Adrenal gland (tissue), 12 donors: ENCODE data around the gene TMEM61. TPM values are rescaled to one million over a fixed set of nuclear protein-coding genes. Genes with fewer than 3 reads are reported as not detected.

Experiments
- DNase-seq, 7 donors: peaks; one replicate each; pipeline ENCODE4 v3.0.0-alpha.2; 2019 to 2020
- H3K27ac ChIP-seq, 5 donors: fragments of 200-600 bp; sonication (generic) in 4 of 5; 1 replicate in 3 of 5; 2 replicates in 2 of 5; pipeline versions ENCODE4 v1.5.1 to v1.8.0; 2016 to 2020; ENCODE audit warnings: mild to moderate bottlenecking in 1 of 5
- H3K27me3 ChIP-seq: fragments of 200-600 bp; 2 replicates; pipeline ENCODE4 v1.8.0; 2021
- H3K36me3 ChIP-seq, 2 donors: fragments of 200-600 bp; replicated peaks in 1 of 2; 1 replicate in 1 of 2; 2 replicates in 1 of 2; pipeline versions ENCODE4 v1.5.1 to v1.8.0; 2018 to 2022
- H3K4me1 ChIP-seq, 2 donors: fragments of 200-600 bp; replicated peaks in 1 of 2; 1 replicate in 1 of 2; 2 replicates in 1 of 2; pipeline versions ENCODE4 v1.5.1 to v1.8.0; 2018 to 2021
- H3K4me3 ChIP-seq, 4 donors: fragments of 200-600 bp; sonication (generic) in 3 of 4; one replicate each; pipeline ENCODE4 v1.5.1; 2016 to 2018
- H3K9me3 ChIP-seq, 3 donors: fragments of 200-600 bp; sonication (generic) in 1 of 3; replicated peaks in 1 of 3; 1 replicate in 2 of 3; 2 replicates in 1 of 3; pipeline versions ENCODE4 v1.5.1 to v1.8.0; 2016 to 2021
- CTCF ChIP-seq, 6 experiments: fragments of 450-650 bp in 4 of 6; fragments of 200-600 bp in 2 of 6; sonication (generic) in 1 of 6; IDR thresholded peaks; 1 replicate in 5 of 6; 2 replicates in 1 of 6; pipeline versions ENCODE4 v1.5.1 to v1.8.0; 2016 to 2021; ENCODE audit warnings: antibody characterized with exemption in 6 of 6, mild to moderate bottlenecking in 2 of 6, moderate library complexity in 1 of 6
- POLR2A ChIP-seq, 2 donors: fragments of 450-650 bp; IDR thresholded peaks; one replicate each; pipeline ENCODE4 v1.6.1; 2017; ENCODE audit warnings: antibody characterized with exemption in 2 of 2, mild to moderate bottlenecking in 2 of 2, moderate library complexity in 1 of 2
- WGBS, 4 donors: extraction: QIAGEN DNeasy Blood & Tissue Kit in 2 of 4; methylation state at CpG; one replicate each; pipeline versions ENCODE4 v1.1.5 to v1.1.7; 2013 to 2017; 5-methylcytosine and 5-hydroxymethylcytosine counted together
- intact Hi-C, 2 donors: fragments of 100-400 bp; cut with DNase I; formaldehyde crosslinking; loops; one replicate each; pipeline versions ENCODE4 v1.14.1 to v1.15.0; 2022 to 2023
- polyA plus RNA-seq, 3 donors: library from polyadenylated mRNA; stranded (reverse); fragments of 200-250 nt in 2 of 3; fragments of 350-450 nt in 1 of 3; fragmentation: Illumina TruSeq in 1 of 3; extraction: RNeasy Lipid Tissue Mini Kit (QIAGEN cat#74804) in 1 of 3; gene quantifications; one replicate each; pipeline ENCODE4 v1.2.3, GENCODE V29; 2013 to 2014
- total RNA-seq, 9 donors: library from RNA; depleted of rRNA in 4 of 9; stranded (reverse); fragments of >200 nt in 4 of 9; fragments of 120-200 nt in 1 of 9; fragmentation: NEBNext Ultra II Directional in 1 of 9; extraction: Animal tissue kit (Norgen Biotek cat#: 25700) in 1 of 9; gene quantifications; one replicate each; pipeline versions ENCODE4 v1.1.0 to v1.2.4, GENCODE V29; 2013 to 2023
- donor health status: healthy with polysubstance abuse.
- donor health status: Bipolar disorder and iron deficiency.
- donor health status: DM: yes; HTN: yes; CAD: no.
- donor health status: DM: no; HTN: no; CAD: no.
- donor health status: DM: no; HTN: no; CAD: no.
- donor health status: DM: yes; HTN: yes; CAD: no.

The TMEM61 gene
- total and polyA plus RNA-seq, 12 donors, result 2.2 to 20.9 (median 7.3) TPM

DNA sequence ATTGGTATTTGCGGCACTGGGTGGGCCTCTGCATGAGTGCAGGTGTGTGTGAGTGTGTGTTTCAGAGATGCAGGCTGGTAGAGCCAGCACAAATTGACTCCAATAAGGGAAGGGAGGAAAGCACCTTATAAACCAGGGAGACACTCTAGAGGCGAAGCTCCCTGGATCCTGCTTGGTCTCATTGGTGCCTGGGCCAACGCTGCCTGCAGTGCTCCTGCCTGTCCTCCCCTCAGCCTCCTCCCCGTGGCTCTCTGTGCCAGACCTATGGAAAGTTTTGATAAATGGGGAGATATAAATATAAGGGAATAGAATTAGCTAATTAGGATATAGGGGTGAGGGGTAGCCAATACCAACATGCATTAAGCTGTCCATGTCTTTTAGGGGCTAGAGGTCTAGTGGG is 20.9 kb downstream of the TMEM61 start:
- TF ChIP-seq POLR2A (IDR thresholded peaks at IDR 0.05) (no peak), CTCF (IDR thresholded peaks at IDR 0.05) (no peak)
- Histone ChIP-seq H3K27me3 (peaks cover 16% of the 10 kb centered on the region), H3K36me3 (no peaks in the 10 kb centered on the region), H3K27ac (no peak overlapping the region), H3K4me3 (no peak overlapping the region), H3K4me1 (peaks cover 0 to 7% of the 10 kb centered on the region in 2 donors), H3K9me3 (no peaks in the 10 kb centered on the region)
- intact Hi-C loops, result no loop called here
- DNase-seq, result no peak
- WGBS, 4 donors, result 89 to 95% (median 92%) methylated on average over 4 of the region's 4 CpGs

DNA sequence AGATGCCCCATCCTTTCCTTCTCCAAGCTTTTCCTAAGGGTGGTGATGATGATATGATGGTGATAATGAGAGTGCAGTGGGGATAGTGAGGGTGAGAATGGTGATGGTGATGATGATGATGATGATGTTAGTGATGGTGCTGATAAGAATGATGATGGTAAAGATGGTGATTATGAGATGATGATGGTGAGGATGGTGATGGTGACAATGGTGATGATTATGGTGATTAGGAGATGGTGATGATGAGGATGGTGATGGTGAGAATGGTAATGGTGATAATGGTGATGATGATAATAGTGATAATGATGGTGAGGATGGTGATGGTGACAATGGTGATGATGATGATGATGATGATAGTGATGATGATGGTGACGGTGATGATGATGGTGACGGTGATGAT is 22.3 kb downstream of the TMEM61 start:
- 50 to 71% (median 54%) methylated on average over 2 of the region's 2 CpGs for WGBS, 4 donors
- intact Hi-C loops, result no loop called here
- Histone ChIP-seq H3K36me3 (no peaks in the 10 kb centered on the region), H3K4me3 (no peak overlapping the region), H3K27ac (no peak overlapping the region), H3K9me3 (no peaks in the 10 kb centered on the region), H3K27me3 (peaks cover 4% of the 10 kb centered on the region), H3K4me1 (no peaks in the 10 kb centered on the region)
- no peak for DNase-seq
- TF ChIP-seq POLR2A (IDR thresholded peaks at IDR 0.05) (no peak), CTCF (IDR thresholded peaks at IDR 0.05) (no peak)

- intact Hi-C loops, result no loop called here
- no peak for TF ChIP-seq POLR2A (IDR thresholded peaks at IDR 0.05)
- no peak for TF ChIP-seq CTCF (IDR thresholded peaks at IDR 0.05)
- Histone ChIP-seq H3K4me1 (no peaks in the 10 kb centered on the region), H3K36me3 (no peaks in the 10 kb centered on the region), H3K27ac (no peak overlapping the region), H3K27me3 (no peaks in the 10 kb centered on the region), H3K4me3 (no peak overlapping the region), H3K9me3 (no peaks in the 10 kb centered on the region)
- DNase-seq, result no peak
- WGBS, 4 donors, result 85 to 96% (median 89%) methylated on average over 6 to 10 of the region's 10 CpGs
Measured at GRCh38 chr1:55005351-55006140, 25.1 kb downstream of the TMEM61 start.

DNA sequence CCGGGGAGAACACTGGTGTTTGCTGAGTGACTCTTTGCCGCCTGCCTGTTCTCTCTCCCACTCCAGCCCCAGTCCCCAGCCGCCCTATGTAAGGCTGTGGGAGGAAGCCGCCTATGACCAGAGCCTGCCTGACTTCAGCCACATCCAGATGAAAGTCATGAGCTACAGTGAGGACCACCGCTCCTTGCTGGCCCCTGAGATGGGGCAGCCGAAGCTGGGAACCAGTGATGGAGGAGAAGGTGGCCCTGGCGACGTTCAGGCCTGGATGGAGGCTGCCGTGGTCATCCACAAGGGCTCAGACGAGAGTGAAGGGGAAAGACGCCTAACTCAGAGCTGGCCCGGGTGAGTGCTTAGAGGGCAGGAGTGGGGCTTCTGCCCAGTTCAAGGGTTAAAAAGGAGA is 26.5 kb downstream of the TMEM61 start:
- no peak for DNase-seq
- Histone ChIP-seq H3K36me3 (no peaks in the 10 kb centered on the region), H3K27ac (no peak overlapping the region), H3K4me3 (no peak overlapping the region), H3K4me1 (no peaks in the 10 kb centered on the region), H3K27me3 (no peaks in the 10 kb centered on the region), H3K9me3 (no peaks in the 10 kb centered on the region)
- 91 to 95% (median 94%) methylated on average over 12 of the region's 12 CpGs for WGBS, 4 donors
- intact Hi-C loops, result no loop called here
- TF ChIP-seq POLR2A (IDR thresholded peaks at IDR 0.05) (no peak), CTCF (IDR thresholded peaks at IDR 0.05) (no peak)
